HEK293 (cell line): ENCODE data around the gene NAALADL2.
"Not testable (repeated sequence)": the region's sequence is repeated elsewhere in the genome, so short reads cannot be mapped to it uniquely, and the experiment has no call there.

Experiments
- CTCF ChIA-PET: fragments of 350-600 bp; formaldehyde crosslinking; extraction: SDS; loops from one replicate; lab custom pipeline; 2021; ENCODE audit warnings: antibody characterized with exemption; lab: Yijun Ruan, JAX
- POLR2A ChIA-PET: fragments of 300-600 bp; formaldehyde crosslinking; extraction: SDS; loops from one replicate; lab custom pipeline; 2020; ENCODE audit warnings: antibody characterized with exemption, inconsistent platforms; lab: Yijun Ruan, JAX
- H3K27ac ChIP-seq: fragments of 200-500 bp; sonication (Bioruptor generic); 2 replicates; pipeline ENCODE4 v1.5.1; 2014; ENCODE audit warnings: low read depth, low read length, control low read depth, inconsistent platforms; ENCODE audit errors: extremely low read depth
- H3K36me3 ChIP-seq, 2 experiments: fragments of 200-500 bp in 1 of 2; sonication (Bioruptor generic) in 1 of 2; 1 replicate in 1 of 2; 2 replicates in 1 of 2; pipeline ENCODE4 v1.5.1; 2014 to 2017; ENCODE audit warnings: inconsistent platforms in 2 of 2, low read length in 2 of 2; ENCODE audit not compliant: control insufficient read depth in 2 of 2, insufficient read depth in 1 of 2
- H3K4me1 ChIP-seq: fragments of 200-500 bp; sonication (Bioruptor generic); 2 replicates; pipeline ENCODE4 v1.5.1; 2014; ENCODE audit warnings: mild to moderate bottlenecking, low read length, inconsistent platforms; ENCODE audit not compliant: control insufficient read depth, insufficient read depth
- H3K4me3 ChIP-seq: 2 replicates; pipeline ENCODE4 v1.5.1; 2011; ENCODE audit warnings: low read depth, mild to moderate bottlenecking, control low read depth, low read length, moderate library complexity
- H3K9me3 ChIP-seq: fragments of 200-500 bp; sonication (Bioruptor generic); 2 replicates; pipeline ENCODE4 v1.5.1; 2014; ENCODE audit warnings: low read depth, low read length, inconsistent platforms; ENCODE audit not compliant: control insufficient read depth, insufficient read depth
- FEZF1 ChIP-seq: fragments of 450-650 bp; formaldehyde crosslinking; IDR thresholded peaks from 2 replicates; pipeline ENCODE4 v1.5.1; 2016; ENCODE audit warnings: missing biosample characterization, missing genetic modification characterization
- GFI1B ChIP-seq: fragments of 450-650 bp; formaldehyde crosslinking; IDR thresholded peaks from 2 replicates; pipeline ENCODE4 v1.5.1; 2016; ENCODE audit warnings: missing biosample characterization, missing genetic modification characterization
- GLI4 ChIP-seq: fragments of 450-650 bp; formaldehyde crosslinking; IDR thresholded peaks from 2 replicates; pipeline ENCODE4 v1.5.1; 2016; ENCODE audit warnings: missing biosample characterization, missing genetic modification characterization
- PRDM1 ChIP-seq: fragments of 450-650 bp; formaldehyde crosslinking; IDR thresholded peaks from 2 replicates; pipeline ENCODE4; 2016; ENCODE audit warnings: missing biosample characterization, missing genetic modification characterization
- SETDB1 ChIP-seq: IDR thresholded peaks from one replicate; pipeline ENCODE4 v1.6.1; 2017; ENCODE audit warnings: mild to moderate bottlenecking, low read length, moderate library complexity, mixed read lengths; ENCODE audit not compliant: insufficient read length
- YY1 ChIP-seq: fragments of 450-650 bp; formaldehyde crosslinking; IDR thresholded peaks from 2 replicates; pipeline ENCODE4 v1.5.1; 2018; ENCODE audit warnings: missing biosample characterization, missing genetic modification characterization
- ZBTB21 ChIP-seq: fragments of 450-650 bp; formaldehyde crosslinking; IDR thresholded peaks from 2 replicates; pipeline ENCODE4 v1.5.1; 2017; ENCODE audit warnings: missing biosample characterization, missing genetic modification characterization
- ZFHX2 ChIP-seq: fragments of 450-650 bp; formaldehyde crosslinking; conservative IDR thresholded peaks from 2 replicates; pipeline ENCODE4 v1.5.1; 2016; ENCODE audit warnings: missing biosample characterization, missing genetic modification characterization
- ZNF133 ChIP-seq: fragments of 450-650 bp; formaldehyde crosslinking; IDR thresholded peaks from 2 replicates; pipeline ENCODE4 v1.5.1; 2016; ENCODE audit warnings: missing biosample characterization, missing genetic modification characterization
- ZNF19 ChIP-seq: fragments of 450-650 bp; formaldehyde crosslinking; IDR thresholded peaks from 2 replicates; pipeline ENCODE4; 2016; ENCODE audit warnings: missing biosample characterization, missing genetic modification characterization, low read depth
- ZNF239 ChIP-seq: fragments of 450-650 bp; formaldehyde crosslinking; IDR thresholded peaks from 2 replicates; pipeline ENCODE4 v1.5.1; 2016; ENCODE audit warnings: missing biosample characterization, missing genetic modification characterization
- ZNF354C ChIP-seq: fragments of 450-650 bp; formaldehyde crosslinking; IDR thresholded peaks from 2 replicates; pipeline ENCODE4 v1.5.1; 2016; ENCODE audit warnings: missing biosample characterization, missing genetic modification characterization, low read depth, borderline replicate concordance
- ZNF404 ChIP-seq: fragments of 450-650 bp; formaldehyde crosslinking; IDR thresholded peaks from 2 replicates; pipeline ENCODE4 v1.5.1; 2017; ENCODE audit warnings: missing biosample characterization, missing genetic modification characterization
- ZNF433 ChIP-seq: fragments of 450-650 bp; formaldehyde crosslinking; IDR thresholded peaks from 2 replicates; pipeline ENCODE4 v1.5.1; 2016; ENCODE audit warnings: missing biosample characterization, missing genetic modification characterization, low read depth
- ZNF48 ChIP-seq: fragments of 450-650 bp; formaldehyde crosslinking; IDR thresholded peaks from 2 replicates; pipeline ENCODE4 v1.5.1; 2016; ENCODE audit warnings: missing biosample characterization, missing genetic modification characterization
- ZNF514 ChIP-seq: fragments of 450-650 bp; formaldehyde crosslinking; IDR thresholded peaks from 2 replicates; pipeline ENCODE4 v1.5.1; 2016; ENCODE audit warnings: missing biosample characterization, missing genetic modification characterization
- ZNF560 ChIP-seq: fragments of 450-650 bp; formaldehyde crosslinking; IDR thresholded peaks from 2 replicates; pipeline ENCODE4 v1.5.1; 2017; ENCODE audit warnings: missing biosample characterization, missing genetic modification characterization, borderline replicate concordance
- ZNF747 ChIP-seq: fragments of 450-650 bp; formaldehyde crosslinking; IDR thresholded peaks from 2 replicates; pipeline ENCODE4 v1.5.1; 2016; ENCODE audit warnings: missing biosample characterization, missing genetic modification characterization
- ZNF76 ChIP-seq: fragments of 450-650 bp; formaldehyde crosslinking; IDR thresholded peaks from 2 replicates; pipeline ENCODE4; 2016; ENCODE audit warnings: low read depth, missing biosample characterization, missing genetic modification characterization, borderline replicate concordance
- ZNF768 ChIP-seq: fragments of 450-650 bp; formaldehyde crosslinking; IDR thresholded peaks from 2 replicates; pipeline ENCODE4 v1.5.1; 2018; ENCODE audit warnings: missing biosample characterization, mild to moderate bottlenecking, missing genetic modification characterization
- ZNF792 ChIP-seq: fragments of 450-650 bp; formaldehyde crosslinking; IDR thresholded peaks from 2 replicates; pipeline ENCODE4 v1.5.1; 2016; ENCODE audit warnings: missing biosample characterization, missing genetic modification characterization
- TF ChIP-seq, protein P1 (sequence below): fragments of 450-650 bp; formaldehyde crosslinking; IDR thresholded peaks from 2 replicates; pipeline ENCODE4 v1.5.1; 2016; ENCODE audit warnings: missing biosample characterization, missing genetic modification characterization
- TF ChIP-seq, protein P2 (sequence below): fragments of 450-650 bp; formaldehyde crosslinking; IDR thresholded peaks from 2 replicates; pipeline ENCODE4 v1.5.1; 2016; ENCODE audit warnings: missing biosample characterization, missing genetic modification characterization
- TF ChIP-seq, protein P3 (sequence below): fragments of 450-650 bp; formaldehyde crosslinking; IDR thresholded peaks from 2 replicates; pipeline ENCODE4 v1.5.1; 2016; ENCODE audit warnings: missing biosample characterization, missing genetic modification characterization
- TF ChIP-seq, protein P4 (sequence below): fragments of 450-650 bp; formaldehyde crosslinking; IDR thresholded peaks from 2 replicates; pipeline ENCODE4 v1.5.1; 2017; ENCODE audit warnings: missing biosample characterization, missing genetic modification characterization
- TF ChIP-seq, protein P5 (sequence below): fragments of 450-650 bp; formaldehyde crosslinking; IDR thresholded peaks from 2 replicates; pipeline ENCODE4 v1.5.0; 2017; ENCODE audit warnings: missing biosample characterization, missing genetic modification characterization, borderline replicate concordance

Gene NAALADL2

DNA sequence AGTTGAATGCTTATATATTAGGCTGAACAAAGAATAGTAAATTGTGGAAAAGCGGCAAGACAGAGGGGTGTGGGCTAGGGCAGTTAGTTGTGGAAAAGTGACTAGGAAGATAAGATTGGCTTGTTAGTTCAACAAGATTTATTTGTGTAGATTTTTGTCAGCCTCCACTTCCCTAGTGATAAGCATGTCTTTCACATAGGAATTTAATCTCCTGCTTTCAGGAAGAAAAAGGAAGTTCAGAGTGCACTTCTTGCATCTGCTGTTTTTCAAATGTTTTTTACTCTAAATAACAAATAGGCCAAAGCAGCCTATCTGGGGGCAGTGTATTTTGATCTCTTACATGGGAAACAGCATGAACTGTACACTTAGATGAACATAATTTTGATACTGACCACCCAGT, 919.9 kb downstream of the NAALADL2 start:
- H3K36me3 ChIP-seq = no peaks in the 10 kb centered on the region
- no peaks in the 10 kb centered on the region for H3K9me3 ChIP-seq
- H3K4me3 ChIP-seq = no peak overlapping the region
- H3K27ac ChIP-seq = no peak overlapping the region
- ChIA-PET CTCF (no interaction called here), POLR2A (no interaction called here)
- TF ChIP-seq, protein P1, sequence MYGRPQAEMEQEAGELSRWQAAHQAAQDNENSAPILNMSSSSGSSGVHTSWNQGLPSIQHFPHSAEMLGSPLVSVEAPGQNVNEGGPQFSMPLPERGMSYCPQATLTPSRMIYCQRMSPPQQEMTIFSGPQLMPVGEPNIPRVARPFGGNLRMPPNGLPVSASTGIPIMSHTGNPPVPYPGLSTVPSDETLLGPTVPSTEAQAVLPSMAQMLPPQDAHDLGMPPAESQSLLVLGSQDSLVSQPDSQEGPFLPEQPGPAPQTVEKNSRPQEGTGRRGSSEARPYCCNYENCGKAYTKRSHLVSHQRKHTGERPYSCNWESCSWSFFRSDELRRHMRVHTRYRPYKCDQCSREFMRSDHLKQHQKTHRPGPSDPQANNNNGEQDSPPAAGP = no peak
- TF ChIP-seq ZNF433 (tag by site-specific recombination) (no peak), FEZF1 (tag by site-specific recombination) (no peak), PRDM1 (tag by site-specific recombination) (no peak), ZFHX2 (tag by site-specific recombination) (no peak), ZNF514 (tag by site-specific recombination) (no peak), GFI1B (no peak), ZNF747 (tag by site-specific recombination) (no peak), ZNF76 (tag by site-specific recombination) (no peak), ZNF354C (tag by site-specific recombination) (no peak), ZNF792 (tag by site-specific recombination) (no peak), ZNF48 (no peak)
- TF ChIP-seq, protein P2, sequence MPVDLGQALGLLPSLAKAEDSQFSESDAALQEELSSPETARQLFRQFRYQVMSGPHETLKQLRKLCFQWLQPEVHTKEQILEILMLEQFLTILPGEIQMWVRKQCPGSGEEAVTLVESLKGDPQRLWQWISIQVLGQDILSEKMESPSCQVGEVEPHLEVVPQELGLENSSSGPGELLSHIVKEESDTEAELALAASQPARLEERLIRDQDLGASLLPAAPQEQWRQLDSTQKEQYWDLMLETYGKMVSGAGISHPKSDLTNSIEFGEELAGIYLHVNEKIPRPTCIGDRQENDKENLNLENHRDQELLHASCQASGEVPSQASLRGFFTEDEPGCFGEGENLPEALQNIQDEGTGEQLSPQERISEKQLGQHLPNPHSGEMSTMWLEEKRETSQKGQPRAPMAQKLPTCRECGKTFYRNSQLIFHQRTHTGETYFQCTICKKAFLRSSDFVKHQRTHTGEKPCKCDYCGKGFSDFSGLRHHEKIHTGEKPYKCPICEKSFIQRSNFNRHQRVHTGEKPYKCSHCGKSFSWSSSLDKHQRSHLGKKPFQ (tag by site-specific recombination) = no peak
- H3K4me1 ChIP-seq = no peaks in the 10 kb centered on the region

DNA sequence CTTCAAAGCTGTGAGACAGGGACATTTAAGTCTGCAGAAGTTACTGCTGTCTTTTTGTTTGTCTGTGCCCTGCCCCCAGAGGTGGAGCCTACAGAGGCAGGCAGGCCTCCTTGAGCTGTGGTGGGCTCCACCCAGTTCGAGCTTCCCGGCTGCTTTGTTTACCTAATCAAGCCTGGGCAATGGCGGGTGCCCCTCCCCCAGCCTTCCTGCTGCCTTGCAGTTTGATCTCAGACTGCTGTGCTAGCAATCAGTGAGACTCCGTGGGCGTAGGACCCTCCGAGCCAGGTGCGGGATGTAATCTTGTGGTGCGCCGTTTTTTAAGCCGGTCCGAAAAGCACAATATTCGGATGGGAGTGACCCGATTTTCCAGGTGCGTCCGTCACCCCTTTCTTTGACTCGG, 928.0 kb downstream of the NAALADL2 start:
- H3K4me3 ChIP-seq, POLR2A ChIA-PET, H3K9me3 ChIP-seq, H3K4me1 ChIP-seq, H3K27ac ChIP-seq, CTCF ChIA-PET, H3K36me3 ChIP-seq: not testable (repeated sequence)

DNA sequence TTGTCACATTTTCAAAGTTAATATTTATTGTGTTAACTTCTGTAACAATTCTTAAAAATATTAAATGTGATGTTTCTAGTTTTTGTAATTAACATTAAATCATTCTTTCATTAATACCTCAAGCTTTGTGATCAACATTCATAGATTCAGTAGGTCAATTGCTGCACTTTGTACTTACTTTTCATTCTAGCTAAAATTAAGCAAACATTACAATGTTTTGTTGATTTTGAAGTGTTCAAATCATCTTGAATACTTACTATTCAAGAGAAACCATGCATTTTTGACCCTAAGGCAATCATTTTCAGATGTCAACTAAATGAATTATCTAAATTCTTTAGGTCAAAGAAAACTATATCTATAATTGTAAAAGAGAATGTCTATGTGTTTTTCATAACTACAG, 933.1 kb downstream of the NAALADL2 start:
- no peaks in the 10 kb centered on the region for H3K4me1 ChIP-seq
- no peak overlapping the region for H3K27ac ChIP-seq
- ChIA-PET CTCF (interaction anchor here (0.7 kb wide), 1 partner anchor 98 kb away, joined by 3 read pairs; no protein-coding TSS in a partner anchor), POLR2A (no interaction called here)
- H3K9me3 ChIP-seq = no peaks in the 10 kb centered on the region
- no peaks in the 10 kb centered on the region for H3K36me3 ChIP-seq
- no peak overlapping the region for H3K4me3 ChIP-seq
- TF ChIP-seq ZNF560 (tag by site-specific recombination) (no peak), ZNF133 (no peak), YY1 (tag by site-specific recombination) (no peak), ZNF19 (tag by site-specific recombination) (no peak), ZNF404 (tag by site-specific recombination) (no peak), SETDB1 (no peak), GLI4 (tag by site-specific recombination) (no peak), ZBTB21 (tag by site-specific recombination) (no peak), ZNF239 (tag by site-specific recombination) (no peak), ZNF768 (no peak)
- TF ChIP-seq, protein P3, sequence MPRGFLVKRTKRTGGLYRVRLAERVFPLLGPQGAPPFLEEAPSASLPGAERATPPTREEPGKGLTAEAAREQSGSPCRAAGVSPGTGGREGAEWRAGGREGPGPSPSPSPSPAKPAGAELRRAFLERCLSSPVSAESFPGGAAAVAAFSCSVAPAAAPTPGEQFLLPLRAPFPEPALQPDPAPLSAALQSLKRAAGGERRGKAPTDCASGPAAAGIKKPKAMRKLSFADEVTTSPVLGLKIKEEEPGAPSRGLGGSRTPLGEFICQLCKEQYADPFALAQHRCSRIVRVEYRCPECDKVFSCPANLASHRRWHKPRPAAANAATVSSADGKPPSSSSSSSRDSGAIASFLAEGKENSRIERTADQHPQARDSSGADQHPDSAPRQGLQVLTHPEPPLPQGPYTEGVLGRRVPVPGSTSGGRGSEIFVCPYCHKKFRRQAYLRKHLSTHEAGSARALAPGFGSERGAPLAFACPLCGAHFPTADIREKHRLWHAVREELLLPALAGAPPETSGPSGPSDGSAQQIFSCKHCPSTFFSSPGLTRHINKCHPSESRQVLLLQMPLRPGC (tag by site-specific recombination) = no peak
- TF ChIP-seq, protein P4, sequence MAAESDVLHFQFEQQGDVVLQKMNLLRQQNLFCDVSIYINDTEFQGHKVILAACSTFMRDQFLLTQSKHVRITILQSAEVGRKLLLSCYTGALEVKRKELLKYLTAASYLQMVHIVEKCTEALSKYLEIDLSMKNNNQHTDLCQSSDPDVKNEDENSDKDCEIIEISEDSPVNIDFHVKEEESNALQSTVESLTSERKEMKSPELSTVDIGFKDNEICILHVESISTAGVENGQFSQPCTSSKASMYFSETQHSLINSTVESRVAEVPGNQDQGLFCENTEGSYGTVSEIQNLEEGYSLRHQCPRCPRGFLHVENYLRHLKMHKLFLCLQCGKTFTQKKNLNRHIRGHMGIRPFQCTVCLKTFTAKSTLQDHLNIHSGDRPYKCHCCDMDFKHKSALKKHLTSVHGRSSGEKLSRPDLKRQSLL (tag by site-specific recombination) = no peak
- TF ChIP-seq, protein P5, sequence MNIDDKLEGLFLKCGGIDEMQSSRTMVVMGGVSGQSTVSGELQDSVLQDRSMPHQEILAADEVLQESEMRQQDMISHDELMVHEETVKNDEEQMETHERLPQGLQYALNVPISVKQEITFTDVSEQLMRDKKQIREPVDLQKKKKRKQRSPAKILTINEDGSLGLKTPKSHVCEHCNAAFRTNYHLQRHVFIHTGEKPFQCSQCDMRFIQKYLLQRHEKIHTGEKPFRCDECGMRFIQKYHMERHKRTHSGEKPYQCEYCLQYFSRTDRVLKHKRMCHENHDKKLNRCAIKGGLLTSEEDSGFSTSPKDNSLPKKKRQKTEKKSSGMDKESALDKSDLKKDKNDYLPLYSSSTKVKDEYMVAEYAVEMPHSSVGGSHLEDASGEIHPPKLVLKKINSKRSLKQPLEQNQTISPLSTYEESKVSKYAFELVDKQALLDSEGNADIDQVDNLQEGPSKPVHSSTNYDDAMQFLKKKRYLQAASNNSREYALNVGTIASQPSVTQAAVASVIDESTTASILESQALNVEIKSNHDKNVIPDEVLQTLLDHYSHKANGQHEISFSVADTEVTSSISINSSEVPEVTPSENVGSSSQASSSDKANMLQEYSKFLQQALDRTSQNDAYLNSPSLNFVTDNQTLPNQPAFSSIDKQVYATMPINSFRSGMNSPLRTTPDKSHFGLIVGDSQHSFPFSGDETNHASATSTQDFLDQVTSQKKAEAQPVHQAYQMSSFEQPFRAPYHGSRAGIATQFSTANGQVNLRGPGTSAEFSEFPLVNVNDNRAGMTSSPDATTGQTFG (tag by site-specific recombination) = no peak
